HG02938 (cell line): ENCODE data around the gene LMCD1.

ENCODE experiments used
- ATAC-seq: cut with Tn5 transposase; IDR thresholded peaks from one replicate; pipeline ENCODE4 v1.9.1; 2021; ENCODE audit warnings: mild to moderate bottlenecking, moderate library complexity; ENCODE audit not compliant: unreplicated experiment

LMCD1 gene

GRCh38 chr3:8556473-8556869 lies 54.8 kb downstream of the LMCD1 start:
- ATAC-seq: no peak

DNA sequence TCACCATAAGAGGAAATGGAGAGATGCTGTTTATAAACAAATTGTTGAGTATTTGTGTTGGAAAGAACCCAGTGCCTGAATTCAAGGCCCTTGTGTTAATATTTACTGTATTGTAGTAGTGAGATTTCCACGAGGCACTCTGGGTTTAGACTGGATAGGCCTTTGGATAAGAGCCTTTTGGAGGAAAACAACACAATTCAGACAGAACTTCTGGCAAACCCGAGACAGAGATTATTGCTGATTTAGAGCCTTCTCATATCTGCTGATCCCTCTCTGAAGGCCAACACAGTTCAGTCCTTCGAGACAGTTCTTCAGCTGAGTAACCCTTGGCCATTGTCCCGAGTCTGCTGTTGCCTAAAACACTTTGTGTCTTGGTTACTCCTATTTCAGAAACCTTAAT lies 55.7 kb downstream of the LMCD1 start:
- ATAC-seq: no peak

- ATAC-seq: no peak
These were observed 57.0 kb downstream of the LMCD1 start for GRCh38 chr3:8558645-8559044.

- no peak for ATAC-seq
These were observed 57.7 kb downstream of the LMCD1 start for GRCh38 chr3:8559351-8559750.

GRCh38 chr3:8560366-8561007 lies 58.9 kb downstream of the LMCD1 start:
- ATAC-seq: no peak

DNA sequence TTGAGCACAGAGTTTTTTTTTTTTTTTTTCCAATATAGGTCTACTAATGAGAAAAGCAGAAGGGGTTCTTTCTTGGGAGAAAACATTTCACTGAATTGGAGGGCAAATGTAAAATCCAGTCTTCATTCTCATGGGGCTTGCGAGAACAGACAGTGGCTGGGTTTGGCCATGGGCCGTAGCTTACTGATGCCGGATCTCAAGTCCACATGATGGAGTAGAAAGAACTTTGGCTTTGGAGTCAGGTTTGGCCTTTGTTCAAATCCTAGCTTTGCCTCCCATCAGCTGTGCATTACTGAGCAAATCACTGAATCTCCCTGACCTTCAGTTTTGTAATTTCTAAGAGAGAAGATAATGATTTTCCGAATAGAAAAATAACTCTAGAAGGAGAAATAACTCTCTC lies 59.7 kb downstream of the LMCD1 start:
- ATAC-seq: no peak

GRCh38 chr3:8562081-8562595 lies 60.5 kb downstream of the LMCD1 start:
- ATAC-seq: no peak

DNA sequence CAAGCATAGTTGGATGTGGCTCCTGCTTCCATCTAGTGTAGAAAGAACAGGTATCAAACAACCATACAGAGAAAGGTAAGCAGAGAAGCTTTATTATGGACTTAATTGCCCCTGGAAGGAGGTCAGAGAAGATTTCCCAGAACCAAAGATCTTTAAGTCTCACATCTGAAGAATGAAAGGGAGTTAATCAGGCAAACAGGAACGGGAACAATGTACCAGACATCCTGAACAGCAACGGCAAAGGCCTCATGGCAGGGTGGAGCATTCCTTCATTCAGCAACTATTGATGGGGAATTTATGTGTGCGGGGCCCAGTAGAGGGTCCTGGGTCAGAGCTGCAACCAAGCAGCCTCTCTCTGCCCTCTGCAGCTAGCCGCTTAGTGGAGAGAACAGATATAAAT lies 61.5 kb downstream of the LMCD1 start:
- no peak for ATAC-seq

GRCh38 chr3:8563597-8563996 lies 62.0 kb downstream of the LMCD1 start:
- ATAC-seq: no peak

GRCh38 chr3:8565376-8565775 lies 63.8 kb downstream of the LMCD1 start:
- ATAC-seq: no peak

- ATAC-seq: no peak
These were observed 66.4 kb downstream of the LMCD1 start for GRCh38 chr3:8567784-8568575.

- no peak for ATAC-seq
These were observed 69.6 kb downstream of the LMCD1 start for GRCh38 chr3:8571256-8571655.

GRCh38 chr3:8573342-8573926 lies 71.8 kb downstream of the LMCD1 start:
- no peak for ATAC-seq

DNA sequence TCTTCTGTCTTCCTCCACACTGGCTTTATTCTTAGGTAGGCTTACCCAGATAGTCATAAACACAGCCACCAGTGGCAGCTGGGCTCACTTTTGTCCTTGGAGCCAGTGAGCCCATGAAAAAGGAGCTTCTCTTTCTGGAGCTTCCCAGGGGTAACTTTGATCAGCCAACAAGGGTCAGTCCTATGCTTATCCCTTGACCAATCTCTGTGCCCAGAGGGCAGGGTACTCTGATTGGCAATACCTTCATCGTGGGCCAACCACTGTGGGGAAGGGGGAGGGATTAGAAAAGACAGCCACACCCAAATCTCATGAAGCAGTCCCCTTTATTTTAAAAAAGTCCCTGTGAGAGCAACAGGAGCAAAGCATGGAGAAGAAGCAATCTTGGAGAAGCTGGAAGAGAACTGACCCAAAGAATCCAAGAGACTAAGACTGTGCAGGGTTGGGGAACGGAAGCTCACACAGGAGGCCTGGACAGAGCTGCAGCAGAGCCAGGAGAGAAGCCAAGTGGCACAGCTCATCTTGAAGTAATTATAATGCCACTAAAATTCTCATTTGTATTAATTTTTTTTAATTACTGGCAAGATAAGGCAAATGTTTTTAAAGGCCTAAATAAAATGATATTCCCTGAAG lies 72.5 kb downstream of the LMCD1 start:
- ATAC-seq: no peak

GRCh38 chr3:8574670-8575322 lies 73.2 kb downstream of the LMCD1 start:
- no peak for ATAC-seq

DNA sequence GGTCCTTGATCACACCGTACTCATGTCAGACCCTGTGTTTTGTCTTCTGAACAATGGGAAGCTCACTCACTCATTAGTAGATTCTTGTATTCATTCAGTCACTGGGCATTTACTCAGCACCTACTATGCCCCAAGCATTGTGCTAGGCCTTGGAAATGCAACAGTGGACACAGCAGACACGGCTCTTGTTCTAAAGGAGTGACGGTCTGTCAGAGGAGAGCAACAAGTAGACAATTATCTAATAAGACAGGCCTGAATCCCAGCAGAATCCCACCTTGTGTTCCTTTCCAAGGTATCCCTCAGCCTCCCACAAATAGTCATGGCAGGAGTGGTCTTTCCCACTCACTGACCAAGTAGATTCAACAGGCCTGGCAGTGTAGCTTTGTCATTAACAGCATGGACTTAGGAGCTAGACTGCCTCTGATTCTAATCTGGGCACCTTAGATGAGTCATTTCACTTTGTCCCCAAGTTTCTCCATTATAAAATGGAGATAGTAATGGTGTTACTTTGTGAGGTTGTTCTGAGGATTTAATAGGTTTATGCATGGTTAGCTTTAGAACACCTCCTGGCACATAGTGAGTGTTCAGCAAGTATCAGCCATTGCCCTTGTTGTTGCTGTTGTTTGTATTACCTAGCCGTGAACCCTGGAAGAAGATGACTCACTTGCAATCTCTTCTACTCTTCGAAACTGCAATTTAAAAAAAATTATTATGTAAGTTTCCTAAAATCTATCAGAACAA lies 73.9 kb downstream of the LMCD1 start:
- ATAC-seq: no peak

DNA sequence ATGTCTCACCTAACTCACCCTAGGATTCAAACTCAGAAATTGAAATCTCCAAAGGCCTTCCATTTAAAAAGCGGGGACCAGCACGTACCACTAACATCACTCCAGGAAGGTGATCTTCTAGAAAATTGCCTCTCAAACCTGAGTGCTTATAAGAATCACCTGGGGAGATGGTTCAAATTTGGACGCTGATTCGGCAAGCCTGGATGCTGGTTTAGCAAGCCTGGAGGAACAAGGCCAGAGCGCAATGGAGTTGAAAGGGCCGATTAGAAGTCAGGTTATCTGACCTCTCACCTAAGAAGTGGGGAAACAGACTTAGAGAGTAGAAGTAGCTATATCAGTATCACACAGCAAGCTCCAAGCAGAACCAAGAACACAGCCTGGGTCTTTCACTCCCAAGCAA lies 74.8 kb downstream of the LMCD1 start:
- no peak for ATAC-seq

GRCh38 chr3:8576841-8577571 lies 75.4 kb downstream of the LMCD1 start:
- ATAC-seq: no peak

- ATAC-seq: no peak
These were observed 76.7 kb downstream of the LMCD1 start for GRCh38 chr3:8578282-8578681.

- ATAC-seq: peak; percentile 97
These were observed 77.5 kb downstream of the LMCD1 start for GRCh38 chr3:8579096-8579495.
